Forelimb muscle (tissue), 1 donor: ENCODE measurements around the gene STAT6. TPM values are rescaled to one million over a fixed set of nuclear protein-coding genes. Genes with fewer than 3 reads are reported as not detected.

Source experiments
- DNase-seq: peaks from one replicate; pipeline ENCODE4 v3.0.0-alpha.2; 2013; ENCODE audit warnings: low read depth
- polyA plus RNA-seq: library from polyadenylated mRNA; unstranded; fragments of 120-200 nt; gene quantifications from one replicate; pipeline ENCODE4 v1.2.1, GENCODE V29; 2013; ENCODE audit not compliant: insufficient read length

The STAT6 gene
- polyA plus RNA-seq, 1 donor = 32.2 TPM

DNA sequence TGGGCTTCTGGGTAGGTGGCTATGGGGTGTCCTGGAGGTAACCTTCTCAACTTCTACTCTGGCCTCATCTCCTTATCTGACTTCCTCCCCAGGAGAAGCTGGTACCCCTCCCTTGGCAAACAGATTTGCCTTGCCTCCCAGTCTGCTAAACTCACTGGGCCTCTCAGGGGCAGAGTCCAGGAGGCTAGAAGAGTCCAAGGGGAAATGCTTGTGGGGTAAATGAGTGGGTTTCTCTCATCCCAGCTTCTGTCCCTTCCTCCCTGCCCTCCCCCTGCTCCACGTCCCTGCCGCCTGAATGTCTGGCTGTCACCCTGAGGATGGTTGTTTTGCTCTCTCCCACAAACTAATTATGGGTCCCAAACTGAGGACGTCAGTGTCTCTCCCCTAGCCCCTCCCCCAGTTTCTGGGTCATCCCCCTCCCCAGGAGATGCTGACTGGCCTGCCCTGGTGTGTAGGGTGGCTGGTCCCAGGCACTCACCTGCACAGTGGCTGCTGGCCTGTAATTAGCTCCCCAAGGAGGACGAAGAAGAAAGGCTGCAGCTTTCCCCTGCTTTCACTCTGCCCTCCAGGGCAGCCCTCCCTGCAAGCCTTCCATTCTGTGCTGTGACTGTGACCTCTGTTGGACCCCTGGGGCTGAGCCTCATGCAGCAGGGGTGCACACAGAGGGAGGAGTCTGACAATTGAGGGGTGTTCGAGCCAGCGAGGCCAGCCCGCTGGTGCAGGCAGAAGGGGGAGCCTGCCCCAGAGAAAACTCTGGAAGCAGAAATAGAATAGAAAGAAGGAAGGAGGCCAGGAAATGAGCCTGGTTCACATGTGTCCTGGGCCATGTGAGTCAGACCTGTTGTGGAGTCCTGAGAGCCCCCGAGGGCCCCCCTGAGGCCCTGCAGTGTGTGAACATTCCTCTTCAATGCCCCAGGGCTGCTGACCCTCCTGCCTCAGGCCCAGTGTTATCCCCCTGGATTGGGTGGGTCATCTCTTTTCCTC, 36.1 kb upstream of the STAT6 start, which contains the start of gene LRP1-AS:
LRP1-AS (minus strand) TSS at position 659 of the 984 bp plus-strand sequence.
- DNase-seq = no peak

DNA sequence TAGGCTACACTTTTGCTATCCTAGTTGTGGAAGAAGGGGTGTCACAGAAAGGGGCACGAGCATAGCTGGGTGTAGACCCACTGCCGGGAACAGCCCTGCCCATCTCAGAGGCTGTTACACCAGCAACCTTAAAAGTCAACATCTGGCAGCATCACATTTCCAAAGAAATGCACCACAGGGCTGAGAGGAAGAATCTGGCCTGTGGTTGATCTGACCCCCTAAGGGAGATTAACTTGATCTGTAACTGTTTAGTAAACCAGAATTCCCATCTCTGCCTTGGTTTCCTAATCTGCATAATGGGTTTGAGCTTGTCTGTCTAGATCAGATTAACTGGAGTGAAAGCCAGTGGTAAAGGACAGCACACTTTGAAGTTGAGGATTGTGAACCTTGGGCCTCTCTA, 34.9 kb upstream of the STAT6 start:
- no peak for DNase-seq

DNA sequence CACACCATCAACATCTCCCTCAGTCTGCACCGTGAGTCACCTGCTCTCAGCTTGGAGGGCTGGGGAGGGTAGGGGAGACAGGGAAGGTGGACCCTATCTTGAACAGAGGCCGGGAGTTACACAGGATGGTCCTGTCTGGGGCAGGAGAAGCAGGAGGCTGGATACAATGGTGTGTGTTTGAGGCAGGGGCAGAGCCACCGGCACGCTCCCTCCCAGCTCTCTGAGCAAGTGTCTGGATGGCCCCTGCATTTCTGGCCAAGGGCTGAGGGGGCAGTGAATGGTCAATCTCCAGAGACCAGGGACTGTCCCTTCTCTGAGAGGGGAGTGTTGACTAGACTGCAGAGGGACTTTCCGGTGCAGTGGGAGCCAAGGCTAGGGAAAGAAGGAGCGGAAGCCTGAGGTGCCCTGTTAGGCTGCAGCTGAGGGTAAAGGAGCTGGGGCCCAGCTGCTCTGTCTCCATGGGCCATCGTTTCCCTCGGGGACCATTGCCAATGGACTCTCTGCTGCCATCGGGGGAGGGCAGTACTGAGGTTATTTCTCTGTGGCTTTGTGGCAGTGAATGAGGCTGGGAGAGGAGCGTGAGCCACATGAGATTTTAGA, 34.4 kb upstream of the STAT6 start:
- no peak for DNase-seq

DNA sequence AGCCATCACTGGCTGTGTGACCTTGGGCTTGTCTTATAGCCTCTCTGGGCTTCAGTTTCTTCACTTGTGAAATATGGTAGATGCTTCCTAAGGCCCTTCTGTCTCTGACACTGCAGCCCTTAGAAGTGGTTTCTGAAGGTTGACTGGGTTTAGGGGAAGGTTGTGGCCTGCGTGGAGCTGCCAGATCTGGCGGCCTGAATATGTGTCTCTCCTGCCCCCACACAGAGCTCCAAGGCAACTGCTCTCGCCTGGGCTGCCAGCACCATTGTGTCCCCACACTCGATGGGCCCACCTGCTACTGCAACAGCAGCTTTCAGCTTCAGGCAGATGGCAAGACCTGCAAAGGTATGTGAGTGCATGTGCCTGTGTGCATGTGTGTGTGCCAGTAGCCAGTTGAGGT, 32.3 kb upstream of the STAT6 start:
- DNase-seq = no peak

DNA sequence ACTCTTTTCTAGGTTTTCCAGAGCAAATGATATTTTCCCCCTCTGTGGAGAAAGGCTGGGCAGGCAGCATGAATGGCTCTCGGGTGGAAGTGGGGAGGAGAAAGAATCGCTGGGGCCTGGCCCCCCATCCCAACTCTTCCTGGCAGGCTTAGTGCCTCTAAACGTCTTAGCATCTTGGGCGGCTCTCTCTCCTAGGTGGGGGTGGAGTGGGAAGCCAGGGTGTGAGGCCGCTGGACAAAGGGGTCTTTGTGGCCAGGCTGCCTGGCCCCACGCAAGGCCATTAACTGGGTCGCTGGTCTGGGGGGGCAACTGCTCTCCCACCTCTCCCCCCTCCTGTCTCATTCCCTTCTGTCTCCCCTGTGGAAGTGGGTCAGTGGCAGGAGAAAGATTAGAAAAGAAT, 31.6 kb upstream of the STAT6 start:
- no peak for DNase-seq

DNA sequence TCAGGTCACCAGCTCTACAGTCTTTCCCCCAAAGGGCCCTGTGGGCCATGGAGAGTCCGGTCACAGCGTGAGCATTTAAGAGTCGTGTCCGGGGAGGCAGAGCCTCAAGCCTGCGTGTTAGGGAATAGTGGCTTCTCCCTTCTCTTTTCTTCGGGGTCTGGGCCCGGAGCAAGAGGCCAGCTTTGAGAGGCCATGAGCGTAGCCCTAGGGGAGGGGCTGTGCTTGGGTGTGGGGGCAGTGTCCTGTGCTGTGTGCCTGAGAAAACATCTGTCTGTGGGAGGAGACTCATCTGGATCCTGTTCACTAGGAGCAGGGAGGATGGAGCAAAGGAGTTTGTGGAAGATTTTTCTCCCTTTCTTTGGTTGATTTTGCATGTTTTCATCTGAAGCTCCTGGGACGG, 31.0 kb upstream of the STAT6 start:
- no peak for DNase-seq

DNA sequence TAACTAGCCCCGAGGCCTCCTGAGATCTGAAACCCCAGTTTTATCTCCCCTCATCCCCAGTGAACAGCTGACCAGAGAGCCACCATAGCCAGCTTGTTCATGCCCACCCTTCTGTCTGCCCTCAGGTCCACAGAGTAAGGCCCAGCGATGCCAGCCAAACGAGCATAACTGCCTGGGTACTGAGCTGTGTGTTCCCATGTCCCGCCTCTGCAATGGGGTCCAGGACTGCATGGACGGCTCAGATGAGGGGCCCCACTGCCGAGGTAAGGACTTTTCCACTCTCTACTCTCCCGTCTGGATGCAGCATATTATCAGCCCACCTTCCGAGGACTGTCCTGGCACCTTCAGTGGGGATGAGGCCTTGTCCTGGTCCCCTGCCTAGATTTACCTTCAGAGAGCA, 30.1 kb upstream of the STAT6 start:
- DNase-seq = no peak

DNA sequence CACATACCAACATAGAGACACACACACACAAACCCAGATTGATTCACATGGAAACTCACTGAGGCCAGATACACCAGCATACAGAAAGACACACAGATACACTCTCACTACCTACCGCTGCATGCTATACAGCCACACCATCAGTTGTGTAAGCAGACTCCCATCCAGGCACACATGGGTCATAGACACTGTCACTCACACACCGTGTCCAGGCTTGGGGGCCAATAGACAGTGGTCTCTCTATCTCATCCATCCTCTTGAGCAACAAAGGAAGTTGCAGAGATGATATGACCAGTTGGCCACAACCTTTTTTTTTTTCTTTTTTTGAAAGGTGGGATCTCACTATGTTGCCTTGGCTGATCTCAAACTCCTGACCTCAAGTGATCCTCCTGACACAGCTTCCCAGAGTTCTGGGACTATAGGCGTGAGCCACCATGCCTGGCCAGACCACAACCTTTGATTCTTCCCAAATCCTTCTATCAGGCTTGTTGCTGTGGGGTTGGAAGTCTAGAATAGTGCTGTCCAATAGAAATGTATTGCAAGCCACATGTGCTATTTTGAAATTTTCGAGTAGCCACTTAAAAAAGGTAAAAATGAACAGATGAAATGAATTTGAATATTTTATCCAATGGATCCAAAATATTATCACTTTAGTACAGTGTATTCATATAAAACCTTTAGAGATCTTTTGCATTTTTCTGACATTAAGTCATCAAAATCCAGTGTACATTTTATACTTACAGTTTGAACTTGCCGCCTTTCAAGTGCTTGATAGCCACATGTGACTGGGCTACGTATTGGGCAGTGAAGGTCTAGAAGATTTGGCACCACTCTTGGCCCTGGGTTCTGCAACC, 28.9 kb upstream of the STAT6 start:
- no peak for DNase-seq

DNA sequence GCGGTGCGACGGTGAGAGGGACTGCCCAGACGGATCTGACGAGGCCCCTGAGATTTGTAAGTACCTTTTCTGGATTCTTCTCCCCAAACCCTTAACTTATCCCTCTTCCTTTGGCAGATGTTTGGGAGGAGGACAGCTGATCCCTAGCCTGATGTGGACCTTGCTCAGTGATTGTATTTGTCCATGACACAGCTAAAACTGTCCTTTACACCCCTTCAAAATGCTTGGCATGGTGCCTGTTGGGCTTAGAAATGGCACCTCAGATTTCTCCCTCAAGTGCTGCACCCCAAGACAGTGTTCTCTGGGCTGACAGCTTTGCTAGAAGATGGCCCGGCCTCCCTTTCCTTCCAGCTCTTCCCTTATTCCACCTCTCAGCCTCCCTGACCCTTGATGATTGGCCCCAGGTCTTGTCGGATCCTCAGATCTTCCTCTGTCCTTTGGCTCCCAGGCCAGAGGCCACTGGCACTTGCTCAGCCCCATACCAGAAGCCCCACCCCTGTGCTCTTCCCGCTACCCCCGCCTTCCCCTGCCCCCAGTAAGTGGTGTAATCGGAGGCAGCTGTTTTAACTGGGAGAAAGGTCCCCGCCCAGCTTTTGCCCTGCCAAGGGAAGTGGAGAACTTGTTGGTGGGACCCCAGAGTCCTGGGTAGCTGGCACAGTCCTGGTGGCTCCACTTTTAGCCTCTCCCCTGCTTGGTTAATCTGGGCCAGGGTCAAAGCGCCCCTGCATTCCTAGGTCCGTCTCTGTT, 27.5 kb upstream of the STAT6 start:
- DNase-seq = no peak

DNA sequence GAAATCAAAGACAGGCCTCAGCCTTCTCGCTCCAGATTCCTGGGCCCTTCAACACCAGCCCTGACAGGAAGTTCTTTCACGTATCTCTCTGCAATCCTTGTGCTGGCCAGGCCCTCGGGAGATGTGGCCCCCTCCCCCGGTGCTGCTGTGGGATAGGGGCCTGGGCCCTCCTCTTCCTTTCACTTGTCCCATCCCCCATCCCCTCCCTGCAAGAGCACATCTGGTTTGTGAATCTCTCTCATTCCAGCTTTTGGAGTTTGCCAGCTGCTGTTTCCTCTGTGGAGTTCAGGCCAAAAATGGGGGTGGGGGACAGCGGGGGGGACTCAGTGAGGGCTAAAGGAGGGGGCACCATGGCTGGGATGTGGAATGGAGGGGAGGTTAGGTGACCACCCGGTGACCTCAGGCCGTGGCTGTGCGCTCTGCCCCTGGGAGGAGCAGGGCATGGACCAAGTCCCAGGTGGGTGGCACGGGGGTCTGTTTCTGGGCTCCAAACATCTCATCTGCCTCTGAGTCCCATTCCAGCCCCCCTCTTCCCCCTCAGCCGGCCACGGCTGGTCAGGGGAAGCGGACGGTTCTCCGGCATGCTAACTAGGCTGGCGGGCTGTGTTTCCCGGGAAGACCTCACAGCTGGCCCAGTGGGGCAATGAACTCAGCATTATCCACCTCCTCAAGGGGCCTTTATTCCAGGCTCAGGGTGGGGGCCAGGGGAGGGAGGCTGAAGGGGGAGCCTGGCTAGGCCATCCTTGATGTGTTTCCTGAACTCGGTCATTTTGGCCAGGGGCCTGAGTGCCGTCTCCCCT, 24.6 kb upstream of the STAT6 start:
- DNase-seq = no peak

DNA sequence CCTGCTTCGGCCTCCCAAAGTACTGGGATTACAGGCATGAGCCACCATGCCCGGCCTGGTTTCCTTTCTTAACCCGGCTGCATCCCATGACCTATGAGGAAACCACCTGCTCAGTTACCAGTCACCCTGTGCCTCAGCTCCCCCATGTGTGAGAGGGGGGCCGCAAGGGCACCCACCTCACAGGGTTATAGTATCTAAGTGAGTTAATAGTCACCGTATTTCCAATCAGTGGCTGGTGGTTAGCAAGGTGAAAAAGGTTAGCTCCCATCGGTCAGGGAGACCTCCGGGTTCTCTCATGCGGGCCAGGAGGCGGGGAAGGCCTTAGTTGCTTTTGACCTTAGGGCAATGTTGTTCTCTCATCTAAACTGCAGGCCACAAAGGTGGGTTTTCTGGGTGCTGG, 23.8 kb upstream of the STAT6 start:
- no peak for DNase-seq

DNA sequence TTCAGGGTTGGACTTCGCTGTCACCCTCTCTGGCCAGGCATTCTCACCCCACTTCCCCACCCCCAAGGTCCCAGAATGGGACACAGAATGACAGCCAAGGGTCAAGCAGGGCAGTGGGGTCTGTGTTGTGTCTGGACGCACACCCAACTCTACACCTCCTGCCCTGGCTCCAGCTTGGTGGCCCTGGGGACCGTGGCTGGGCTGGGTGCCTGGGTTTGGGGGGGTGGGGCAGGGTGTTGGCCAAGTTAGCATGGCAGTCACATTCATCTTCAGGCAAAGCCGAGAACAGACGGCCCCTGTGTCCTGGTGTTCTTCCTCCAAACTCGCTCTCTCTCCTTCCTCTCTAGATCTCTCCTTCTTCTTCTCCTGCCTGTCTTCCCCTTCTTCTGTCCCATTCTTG, 22.8 kb upstream of the STAT6 start:
- DNase-seq = no peak

DNA sequence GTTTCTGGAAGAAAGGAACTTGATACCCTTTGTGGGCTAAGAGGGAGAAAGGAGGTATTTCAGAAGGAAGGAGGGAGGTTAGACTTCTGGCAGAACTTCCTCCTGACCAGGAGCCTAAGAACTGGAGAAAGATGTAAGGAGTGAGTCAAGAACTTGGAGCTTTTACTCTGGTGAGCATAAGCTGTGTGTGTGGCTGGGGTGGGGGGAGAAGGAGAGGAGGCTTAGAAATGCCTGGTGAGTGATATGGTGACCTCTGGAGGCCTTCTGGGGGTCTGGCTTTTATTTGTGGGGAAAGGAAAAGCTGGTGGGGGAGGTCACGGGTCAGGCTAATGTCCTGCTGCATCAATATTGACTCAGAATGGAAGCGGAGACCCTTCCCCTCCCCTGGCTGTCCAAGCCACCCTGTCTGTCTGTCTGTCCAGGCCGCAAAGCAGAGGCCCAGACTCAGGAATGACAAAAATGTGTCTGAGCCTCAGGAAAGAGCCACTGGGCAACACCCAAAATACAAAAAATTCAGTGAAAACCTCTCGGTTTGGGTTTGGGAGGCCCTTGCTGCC, 21.9 kb upstream of the STAT6 start:
- no peak for DNase-seq

DNA sequence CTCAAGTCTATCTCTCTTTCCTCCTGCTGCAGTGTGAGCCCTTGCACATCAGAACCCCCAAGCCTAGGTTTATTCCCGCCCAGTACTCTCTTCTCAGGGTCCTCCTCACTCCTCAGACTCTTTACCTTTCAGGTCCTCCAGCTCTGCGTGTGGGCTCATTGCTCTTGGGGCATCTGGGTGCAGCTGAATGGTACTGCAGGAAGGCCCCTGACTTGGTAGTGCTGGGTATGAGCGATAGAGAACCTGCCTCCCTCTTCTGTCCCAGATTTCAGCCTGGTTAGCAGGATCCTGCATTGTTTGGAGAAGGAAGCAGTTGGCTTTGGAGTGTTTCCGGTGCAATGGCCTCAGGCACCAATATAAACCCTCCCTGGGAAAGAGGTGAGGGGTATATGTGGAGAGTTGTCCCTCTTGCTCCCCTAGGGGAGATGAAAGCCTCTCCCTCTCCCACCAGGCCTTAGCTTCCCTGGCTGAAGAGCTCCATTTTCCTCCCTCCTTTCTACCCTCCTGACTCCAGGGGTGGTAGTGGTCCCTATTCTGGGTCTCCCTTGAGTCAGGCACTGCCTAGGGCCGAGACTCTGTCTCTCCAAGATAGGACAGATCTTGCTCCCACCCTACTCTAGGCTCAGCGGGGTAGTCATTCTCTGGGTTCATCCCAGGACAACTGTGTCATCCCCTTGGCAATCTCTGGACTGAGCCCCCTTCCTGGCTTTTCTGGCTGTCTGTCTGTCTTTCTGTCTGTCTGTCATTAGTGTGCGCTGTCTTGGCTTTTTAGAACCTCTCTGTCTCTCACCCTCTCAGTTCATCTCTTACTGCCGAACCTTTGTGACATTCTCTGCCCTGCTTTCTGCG, 21.0 kb upstream of the STAT6 start:
- DNase-seq = no peak

DNA sequence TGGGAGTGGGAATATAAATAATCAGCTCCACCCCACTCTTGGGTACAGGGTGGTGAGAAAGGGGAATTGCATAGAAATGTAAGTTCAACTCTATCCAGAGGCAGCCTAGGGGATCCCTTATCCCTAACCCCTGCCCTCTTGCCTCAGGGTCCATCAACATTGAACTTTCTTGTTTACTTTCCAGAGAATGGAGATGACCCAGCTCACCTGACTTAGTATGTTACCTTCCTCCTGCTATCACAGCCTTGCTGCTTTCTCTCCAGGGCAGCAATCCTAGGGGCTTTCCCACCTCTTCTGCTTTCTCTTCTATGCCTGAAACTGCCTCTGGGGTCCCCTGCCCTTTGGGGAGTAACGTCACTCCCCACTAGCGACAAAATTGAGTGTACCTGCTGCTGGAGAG, 19.8 kb upstream of the STAT6 start:
- DNase-seq = no peak

DNA sequence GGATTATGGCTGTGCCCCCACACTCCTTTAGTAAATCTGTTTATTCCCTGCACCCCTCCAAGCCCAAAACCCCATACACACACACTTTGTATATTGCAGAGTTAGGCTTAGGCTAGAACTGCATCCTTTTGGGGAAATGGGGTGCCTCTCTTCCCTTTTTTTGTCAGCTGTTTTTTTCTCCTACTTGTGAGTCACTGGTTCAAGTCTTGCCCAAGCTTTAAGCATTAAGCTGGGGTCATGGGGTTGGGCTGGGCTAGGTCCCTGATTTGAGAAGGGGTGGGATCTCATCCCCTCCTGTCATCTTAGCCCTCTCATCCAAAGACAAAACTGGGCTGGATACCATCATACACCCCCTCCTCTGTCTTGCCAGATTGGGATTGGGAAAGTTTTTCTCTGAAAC, 18.7 kb upstream of the STAT6 start:
- no peak for DNase-seq

DNA sequence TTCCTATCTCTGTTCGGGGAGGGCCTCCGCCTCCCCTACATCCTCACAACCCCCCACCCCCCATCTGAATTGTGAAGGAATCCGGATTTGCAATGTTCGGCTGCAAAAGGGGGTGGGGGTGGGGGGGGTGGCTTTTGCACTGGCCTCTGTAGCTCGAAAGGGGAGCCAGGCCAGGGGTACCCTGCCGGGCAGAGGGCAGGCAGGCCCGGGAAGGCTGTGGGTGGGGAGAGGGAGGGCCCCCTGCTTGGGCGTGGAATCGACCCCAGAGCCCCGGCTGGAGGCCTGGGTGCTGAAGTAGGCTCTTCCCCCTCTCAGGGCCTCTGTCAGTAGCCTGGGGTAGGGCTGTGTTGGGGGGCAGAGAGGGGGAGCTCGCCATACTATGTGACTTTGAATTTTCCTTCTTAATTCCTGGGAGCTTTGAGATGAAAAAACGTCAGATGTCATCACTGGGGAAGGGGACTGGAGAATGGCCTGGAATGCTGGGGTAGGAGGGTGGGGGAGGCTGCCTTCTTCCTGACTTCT, 18.2 kb upstream of the STAT6 start:
- no peak for DNase-seq

DNA sequence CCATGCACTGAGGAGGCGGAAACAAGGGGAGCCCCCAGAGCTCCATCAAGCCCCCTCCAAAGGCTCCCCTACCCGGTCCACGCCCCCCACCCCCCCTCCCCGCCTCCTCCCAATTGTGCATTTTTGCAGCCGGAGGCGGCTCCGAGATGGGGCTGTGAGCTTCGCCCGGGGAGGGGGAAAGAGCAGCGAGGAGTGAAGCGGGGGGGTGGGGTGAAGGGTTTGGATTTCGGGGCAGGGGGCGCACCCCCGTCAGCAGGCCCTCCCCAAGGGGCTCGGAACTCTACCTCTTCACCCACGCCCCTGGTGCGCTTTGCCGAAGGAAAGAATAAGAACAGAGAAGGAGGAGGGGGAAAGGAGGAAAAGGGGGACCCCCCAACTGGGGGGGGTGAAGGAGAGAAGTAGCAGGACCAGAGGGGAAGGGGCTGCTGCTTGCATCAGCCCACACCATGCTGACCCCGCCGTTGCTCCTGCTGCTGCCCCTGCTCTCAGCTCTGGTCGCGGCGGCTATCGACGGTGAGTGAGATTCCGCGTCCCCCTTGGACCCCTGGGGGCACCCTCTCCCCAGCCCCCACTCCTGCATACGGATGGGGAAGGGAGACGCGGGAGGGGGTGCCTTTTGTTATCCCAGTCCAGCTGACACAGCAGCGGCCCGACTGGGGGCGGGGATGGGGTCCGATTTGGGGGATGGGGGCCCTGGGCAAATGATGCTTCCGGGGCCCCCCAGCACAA, 17.5 kb upstream of the STAT6 start:
- DNase-seq = no peak
